Mucosa of rectum (tissue), 2 donors: ENCODE measurements around the gene SORL1.

Source experiments
- H3K27ac ChIP-seq, 2 donors: one replicate each; pipeline ENCODE4 v1.7.0; 2013; ENCODE audit warnings: inconsistent platforms in 2 of 2, low read depth in 2 of 2, low read length in 2 of 2
- H3K27me3 ChIP-seq, 2 donors: one replicate each; pipeline ENCODE4 v1.7.0; 2013; ENCODE audit warnings: low read length in 2 of 2; ENCODE audit not compliant: control insufficient read depth in 2 of 2, insufficient read depth in 2 of 2
- H3K36me3 ChIP-seq, 2 donors: one replicate each; pipeline ENCODE4 v1.7.0; 2013; ENCODE audit warnings: low read length in 2 of 2; ENCODE audit not compliant: control insufficient read depth in 2 of 2, insufficient read depth in 2 of 2
- H3K4me1 ChIP-seq, 2 donors: one replicate each; pipeline ENCODE4 v1.7.0; 2013; ENCODE audit warnings: low read length in 2 of 2, mild to moderate bottlenecking in 1 of 2; ENCODE audit not compliant: control insufficient read depth in 2 of 2, insufficient read depth in 2 of 2
- H3K4me3 ChIP-seq, 2 donors: one replicate each; pipeline ENCODE4 v1.7.0; 2013; ENCODE audit warnings: low read length in 2 of 2
- H3K9ac ChIP-seq, 2 donors: one replicate each; pipeline ENCODE4 v1.7.0; 2013; ENCODE audit warnings: low read length in 2 of 2, low read depth in 1 of 2, mild to moderate bottlenecking in 1 of 2
- H3K9me3 ChIP-seq, 2 donors: one replicate each; pipeline ENCODE4 v1.7.0; 2013; ENCODE audit warnings: low read length in 2 of 2; ENCODE audit not compliant: control insufficient read depth in 2 of 2
- donor health status: healthy.
- donor health status: Normal muscosa, but diverticular disease.

The SORL1 gene

DNA sequence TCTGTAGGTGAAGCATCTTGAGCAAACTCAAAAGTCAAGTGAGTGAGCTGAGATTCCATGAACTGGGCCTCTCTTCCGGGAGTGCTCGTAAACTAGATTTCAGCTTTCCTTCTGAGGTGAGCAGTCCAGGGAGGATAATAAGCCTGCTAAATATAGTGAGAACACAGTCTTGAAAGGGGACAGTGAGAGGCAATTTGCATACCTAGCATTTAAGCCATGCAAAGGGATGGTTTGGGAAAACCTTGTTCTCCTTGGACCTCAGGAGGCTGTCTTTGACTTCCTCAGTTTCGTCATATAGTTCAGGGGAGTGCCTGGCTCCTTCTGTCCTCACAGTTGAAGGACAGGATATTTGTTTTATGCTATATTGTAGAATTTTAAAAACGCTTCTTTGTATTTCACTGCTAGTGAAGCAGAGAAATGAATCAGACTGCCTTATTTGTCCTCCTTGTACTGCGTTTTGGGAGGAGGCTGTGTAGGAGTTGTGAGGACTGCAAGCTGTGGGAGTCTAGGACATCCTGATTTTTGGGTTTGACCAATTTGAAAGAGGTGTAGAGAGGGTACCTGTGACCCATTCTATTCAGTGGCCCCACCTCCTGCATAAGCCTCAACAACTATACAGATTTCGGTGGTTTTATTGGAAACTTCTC lies 11.7 kb downstream of the SORL1 start:
- no peak overlapping the region for H3K27ac ChIP-seq
- peaks cover 0 to 3% of the 10 kb centered on the region in 2 donors for H3K27me3 ChIP-seq
- no peak overlapping the region for H3K9ac ChIP-seq
- H3K4me1 ChIP-seq, result peaks cover 22 to 29% of the 10 kb centered on the region in 2 donors
- H3K36me3 ChIP-seq, result peaks cover 0 to 3% of the 10 kb centered on the region in 2 donors
- H3K4me3 ChIP-seq, result no peak overlapping the region
- no peaks in the 10 kb centered on the region for H3K9me3 ChIP-seq

DNA sequence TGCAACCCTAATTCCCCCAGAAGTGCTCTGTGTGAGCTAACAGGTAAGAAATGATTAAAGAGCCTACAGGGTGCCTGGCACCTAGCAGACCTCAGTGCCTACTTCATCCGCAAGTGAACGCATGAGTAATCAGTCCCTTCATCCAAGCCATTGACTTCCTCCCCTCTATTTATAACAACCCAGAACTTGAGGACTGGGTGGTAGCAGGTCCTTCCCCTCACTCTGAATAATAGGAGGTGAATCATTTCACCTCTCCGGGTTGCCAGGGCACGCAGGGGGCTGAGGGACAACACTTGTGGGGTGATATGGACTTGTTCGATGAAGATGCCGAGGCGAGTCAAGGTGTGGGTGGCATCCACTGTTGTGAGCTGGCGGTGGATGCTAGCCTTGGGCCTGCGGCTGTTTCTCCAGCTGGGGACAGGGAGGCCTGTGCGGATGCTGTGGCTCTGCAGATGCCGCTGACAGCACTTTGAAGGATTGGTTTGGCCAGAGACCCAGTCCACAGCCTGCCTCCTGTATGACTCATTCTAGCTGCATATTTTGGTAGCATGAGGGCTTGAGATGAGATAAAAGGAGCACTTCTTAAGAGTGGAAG lies 12.3 kb downstream of the SORL1 start:
- Histone ChIP-seq H3K4me3 (no peak overlapping the region), H3K36me3 (no peaks in the 10 kb centered on the region), H3K27ac (peak overlapping the region in 1 of 2 donors; percentile 10), H3K4me1 (peaks cover 23 to 26% of the 10 kb centered on the region in 2 donors), H3K9ac (no peak overlapping the region), H3K27me3 (peaks cover 0 to 3% of the 10 kb centered on the region in 2 donors), H3K9me3 (no peaks in the 10 kb centered on the region)

DNA sequence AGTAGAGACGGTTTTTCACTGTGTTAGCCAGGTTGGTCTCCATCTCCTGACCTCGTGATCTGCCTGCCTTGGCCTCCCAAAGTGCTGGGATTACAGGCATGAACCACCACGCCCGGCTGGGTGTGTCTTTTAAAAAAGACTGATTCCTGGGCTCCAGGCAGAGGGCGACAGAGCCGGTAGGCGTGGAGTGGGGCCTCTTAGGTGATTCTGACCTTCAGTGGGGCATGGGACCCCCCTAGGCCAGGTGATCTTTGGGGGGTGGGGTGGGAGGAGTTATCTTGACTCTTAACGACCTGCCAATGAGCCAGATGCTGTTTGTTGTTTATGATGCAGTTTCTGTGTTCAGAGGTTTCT lies 13.6 kb downstream of the SORL1 start:
- Histone ChIP-seq H3K36me3 (peaks cover 4 to 8% of the 10 kb centered on the region in 2 donors), H3K27ac (peak overlapping the region; percentile 79 to 82), H3K9me3 (no peaks in the 10 kb centered on the region), H3K4me1 (peaks cover 23 to 26% of the 10 kb centered on the region in 2 donors), H3K9ac (peak overlapping the region in 1 of 2 donors; percentile 36), H3K27me3 (peaks cover 0 to 3% of the 10 kb centered on the region in 2 donors), H3K4me3 (no peak overlapping the region)

DNA sequence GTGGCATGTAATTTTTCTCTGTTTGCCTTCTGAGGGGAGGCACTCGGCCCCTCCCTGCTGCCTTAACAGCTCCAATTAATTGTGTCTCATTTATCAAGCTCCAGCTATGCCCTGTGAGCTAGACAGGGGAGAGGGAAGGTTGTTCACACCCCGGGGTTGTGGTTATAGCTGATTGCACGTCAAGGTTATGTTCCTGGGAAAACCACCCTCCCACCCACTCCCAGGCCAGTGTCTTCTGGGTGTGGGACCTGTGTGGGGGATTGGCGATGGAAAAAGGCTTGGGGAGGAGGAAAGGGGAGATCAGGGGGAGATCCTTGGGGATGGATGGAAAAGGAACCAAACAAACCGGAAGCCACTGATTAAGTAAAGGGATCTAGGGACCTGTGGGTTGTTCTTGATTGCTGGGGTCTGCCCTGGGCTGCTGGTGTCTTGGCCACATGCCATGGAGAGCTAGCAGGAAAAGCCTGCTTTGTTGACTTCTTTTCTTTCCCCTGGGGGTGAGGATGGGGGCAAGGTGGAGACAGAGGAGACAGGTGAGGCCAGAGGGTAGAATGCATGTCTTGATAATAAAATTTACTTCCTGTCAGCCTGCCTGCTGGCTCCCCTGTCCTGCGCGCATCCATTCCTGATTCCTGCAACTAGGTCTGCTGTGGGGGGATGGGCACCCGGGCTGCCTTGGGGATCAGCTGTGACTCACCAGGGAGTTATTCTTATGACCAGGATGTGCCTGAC lies 14.1 kb downstream of the SORL1 start:
- H3K9ac ChIP-seq, result peak overlapping the region; percentile 28 to 36
- H3K4me3 ChIP-seq, result peak overlapping the region in 1 of 2 donors; percentile 32
- peak overlapping the region; percentile 79 to 82 for H3K27ac ChIP-seq
- H3K36me3 ChIP-seq, result peaks cover 7 to 12% of the 10 kb centered on the region in 2 donors
- H3K4me1 ChIP-seq, result peaks cover 23 to 26% of the 10 kb centered on the region in 2 donors
- no peaks in the 10 kb centered on the region for H3K9me3 ChIP-seq
- peaks cover 0 to 3% of the 10 kb centered on the region in 2 donors for H3K27me3 ChIP-seq

DNA sequence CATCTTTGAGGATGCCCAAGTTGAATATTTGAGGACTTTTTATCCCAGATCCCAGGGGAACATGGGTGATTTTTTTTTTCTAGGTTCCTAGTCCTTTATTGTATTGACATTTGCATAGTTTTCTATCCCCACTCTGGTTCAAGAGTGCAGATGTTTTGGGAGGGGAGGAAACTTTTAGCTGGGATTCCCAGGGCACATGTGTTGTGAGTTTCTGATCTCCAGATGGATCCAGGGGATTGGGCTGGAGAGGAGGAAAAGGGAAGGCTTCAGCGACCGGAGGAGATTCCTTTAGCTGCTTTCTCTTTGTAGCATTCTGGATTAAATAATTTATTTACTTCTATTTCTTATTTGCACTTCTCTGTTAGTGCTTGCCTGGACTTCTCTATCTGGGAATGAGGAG lies 15.4 kb downstream of the SORL1 start:
- Histone ChIP-seq H3K4me1 (peaks cover 23 to 26% of the 10 kb centered on the region in 2 donors), H3K9ac (no peak overlapping the region)

DNA sequence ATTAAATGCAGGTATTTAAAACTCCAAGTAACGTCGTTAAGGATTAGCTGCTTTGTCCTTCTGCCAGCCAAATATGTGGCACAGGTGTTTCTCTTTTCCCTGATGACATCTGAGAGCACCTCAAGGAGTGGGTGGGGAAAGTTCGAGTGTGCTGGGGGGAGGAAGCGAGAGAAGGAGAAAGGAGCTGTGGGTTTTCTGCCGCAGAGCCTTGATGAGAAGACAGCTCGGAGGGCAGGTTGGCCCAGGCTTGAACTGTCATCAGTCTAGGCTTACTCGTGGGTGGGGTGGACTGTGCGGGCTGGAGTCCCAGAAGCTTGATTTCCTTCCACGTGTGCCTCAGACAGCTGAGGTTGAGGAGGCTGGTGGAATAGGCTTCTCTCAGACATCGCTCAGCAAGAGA lies 15.9 kb downstream of the SORL1 start:
- Histone ChIP-seq H3K27me3 (peaks cover 0 to 3% of the 10 kb centered on the region in 2 donors), H3K9me3 (no peaks in the 10 kb centered on the region), H3K27ac (peak overlapping the region in 1 of 2 donors; percentile 79), H3K4me1 (peaks cover 23 to 26% of the 10 kb centered on the region in 2 donors), H3K4me3 (no peak overlapping the region), H3K36me3 (peaks cover 12 to 18% of the 10 kb centered on the region in 2 donors), H3K9ac (no peak overlapping the region)

More for the DNA sequence above, 15.4 kb downstream of the SORL1 start:
- H3K27ac ChIP-seq, result peak overlapping the region; percentile 79 to 82
- peaks cover 0 to 3% of the 10 kb centered on the region in 2 donors for H3K27me3 ChIP-seq
- H3K9me3 ChIP-seq, result no peaks in the 10 kb centered on the region
- peaks cover 12 to 18% of the 10 kb centered on the region in 2 donors for H3K36me3 ChIP-seq
- H3K4me3 ChIP-seq, result peak overlapping the region in 1 of 2 donors; percentile 5

DNA sequence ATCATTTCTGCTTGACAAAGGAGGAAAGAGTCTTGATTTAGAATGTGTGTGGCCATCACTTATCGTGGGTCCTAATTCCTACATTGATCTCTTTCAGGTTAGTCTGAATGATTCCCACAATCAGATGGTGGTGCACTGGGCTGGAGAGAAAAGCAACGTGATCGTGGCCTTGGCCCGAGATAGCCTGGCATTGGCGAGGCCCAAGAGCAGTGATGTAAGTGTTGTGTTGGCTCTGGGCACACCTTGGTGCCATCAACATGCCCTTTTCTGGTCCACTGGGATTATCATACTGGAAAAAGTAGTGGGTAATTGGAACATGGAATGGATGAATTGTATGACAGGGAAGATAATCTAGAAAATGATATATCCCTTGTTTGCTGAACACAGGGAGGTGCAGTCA lies 17.8 kb downstream of the SORL1 start:
- H3K4me1 ChIP-seq, result peaks cover 23 to 26% of the 10 kb centered on the region in 2 donors
- no peak overlapping the region for H3K27ac ChIP-seq
- no peak overlapping the region for H3K4me3 ChIP-seq
- peaks cover 0 to 3% of the 10 kb centered on the region in 2 donors for H3K27me3 ChIP-seq
- no peaks in the 10 kb centered on the region for H3K9me3 ChIP-seq
- peaks cover 12 to 21% of the 10 kb centered on the region in 2 donors for H3K36me3 ChIP-seq
- H3K9ac ChIP-seq, result no peak overlapping the region

DNA sequence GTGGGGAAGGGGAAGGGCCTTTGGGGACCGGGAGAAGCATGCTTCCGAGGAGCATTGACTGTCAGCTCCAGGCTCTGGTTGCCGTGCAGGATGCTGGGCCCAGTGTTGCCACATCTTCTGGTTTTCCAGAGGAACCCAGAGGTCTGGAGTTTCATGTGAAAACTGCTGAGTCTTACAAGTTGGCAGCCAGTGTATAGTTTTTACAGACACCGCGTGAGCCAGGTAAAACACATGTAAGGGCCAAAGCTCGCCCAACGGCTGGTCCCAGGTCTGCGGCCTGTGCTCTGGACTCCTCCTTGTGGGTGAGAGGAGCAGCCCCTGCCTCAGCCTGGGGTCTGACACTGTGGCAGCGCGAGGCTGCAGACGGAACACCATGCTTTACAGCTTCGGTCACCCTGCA lies 19.1 kb downstream of the SORL1 start:
- Histone ChIP-seq H3K4me3 (no peak overlapping the region), H3K4me1 (peaks cover 16 to 21% of the 10 kb centered on the region in 2 donors), H3K9ac (no peak overlapping the region), H3K9me3 (no peaks in the 10 kb centered on the region), H3K27me3 (peaks cover 0 to 3% of the 10 kb centered on the region in 2 donors), H3K36me3 (peaks cover 12 to 21% of the 10 kb centered on the region in 2 donors), H3K27ac (no peak overlapping the region)

DNA sequence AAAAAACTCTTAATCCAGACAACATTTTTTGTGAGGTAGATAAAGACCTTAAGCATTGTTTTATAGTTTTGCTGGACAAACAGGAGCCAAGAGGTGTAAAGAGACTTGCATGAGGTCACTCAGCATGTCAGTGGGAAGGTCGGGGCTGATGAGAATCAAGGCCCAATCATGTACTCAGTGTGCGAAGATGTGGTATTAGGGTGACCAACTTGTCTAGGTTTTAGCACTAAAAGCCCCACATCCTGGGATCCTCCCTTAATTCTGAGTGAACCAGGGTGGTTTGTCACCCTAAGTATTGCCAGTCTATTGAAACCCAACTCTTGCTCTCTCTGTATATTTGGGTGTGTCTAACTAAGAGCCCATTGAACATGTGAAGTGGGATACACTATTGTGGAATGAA lies 20.2 kb downstream of the SORL1 start:
- H3K4me3 ChIP-seq, result no peak overlapping the region
- no peak overlapping the region for H3K27ac ChIP-seq

More for the DNA sequence above, 20.2 kb downstream of the SORL1 start:
- H3K27me3 ChIP-seq, result peaks cover 0 to 3% of the 10 kb centered on the region in 2 donors
- no peaks in the 10 kb centered on the region for H3K9me3 ChIP-seq
- H3K36me3 ChIP-seq, result peaks cover 13 to 22% of the 10 kb centered on the region in 2 donors
- H3K4me1 ChIP-seq, result peaks cover 8 to 11% of the 10 kb centered on the region in 2 donors
- H3K9ac ChIP-seq, result no peak overlapping the region
